ENCODE results near the gene ATP5ME. TPM values are rescaled to one million over a fixed set of nuclear protein-coding genes. Genes with fewer than 3 reads are reported as not detected.
"Not testable (repeated sequence)": the region's sequence is repeated elsewhere in the genome, so short reads cannot be mapped to it uniquely, and the experiment has no call there.

The ATP5ME gene
- total RNA-seq, 1 donor from 2014 or later: 235 TPM

DNA sequence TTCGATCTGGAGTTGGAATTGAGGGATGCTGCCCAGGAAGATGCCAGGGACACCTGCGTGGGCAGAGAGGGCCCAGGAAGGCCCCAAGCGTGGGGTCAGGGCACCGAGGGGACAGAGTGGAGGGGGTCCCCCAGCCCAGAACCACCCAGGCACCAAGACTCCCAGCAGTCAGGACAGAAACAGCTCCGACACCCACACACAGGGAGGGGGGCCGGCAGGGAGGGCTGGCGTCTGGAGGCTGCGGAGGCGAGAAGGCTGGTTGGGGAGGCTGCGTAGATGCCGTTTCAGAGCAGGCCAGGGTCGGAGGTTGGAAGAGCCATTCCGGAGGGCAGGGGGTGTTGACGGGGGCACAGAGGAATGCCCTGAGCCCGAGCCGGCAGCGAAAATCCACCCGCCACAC, 23.6 kb downstream of the ATP5ME start:
- intact Hi-C loops (cut with micrococcal nuclease): no loop called here
- no peak for DNase-seq (ENCODE audit: low spot score)
- Mint-ChIP-seq H3K27me3 (ENCODE audit: low read depth) (no peaks in the 10 kb centered on the region), H3K4me1 (ENCODE audit: low read depth) (peaks cover 1% of the 10 kb centered on the region), H3K27ac (no peak overlapping the region), H3K9me3 (no peaks in the 10 kb centered on the region), H3K36me3 (ENCODE audit: low read depth) (no peaks in the 10 kb centered on the region), H3K4me3 (ENCODE audit: low read depth) (no peak overlapping the region)

DNA sequence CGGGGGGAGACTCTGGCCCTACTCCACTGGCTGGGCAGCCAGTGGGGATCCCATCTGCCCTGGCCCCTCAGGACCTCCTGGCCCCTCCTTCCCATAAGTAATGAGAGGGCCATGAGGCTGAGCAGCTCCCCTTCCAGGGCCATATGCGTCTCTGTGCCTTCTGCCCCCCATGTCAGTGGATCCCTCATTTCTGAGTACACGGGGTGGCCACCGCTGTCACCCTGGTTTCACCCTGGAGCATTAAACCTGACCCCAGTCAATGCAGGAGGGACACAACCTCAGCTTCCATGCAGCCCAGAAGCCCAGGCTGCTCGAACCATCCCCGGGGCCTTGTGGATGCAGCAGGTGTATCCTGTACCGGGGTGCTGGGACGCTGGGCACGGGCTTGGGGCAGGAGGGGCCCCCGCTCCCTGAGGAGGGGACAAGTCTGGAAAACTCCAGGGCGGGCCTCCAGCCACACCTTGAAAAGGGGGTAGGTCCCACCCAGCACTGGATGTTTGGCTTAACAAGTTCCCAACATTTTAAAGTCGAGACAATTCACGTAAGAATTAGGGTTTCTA, 24.2 kb downstream of the ATP5ME start:
- Mint-ChIP-seq H3K36me3 (ENCODE audit: low read depth) (no peaks in the 10 kb centered on the region), H3K9me3 (no peaks in the 10 kb centered on the region), H3K4me1 (ENCODE audit: low read depth) (peaks cover 1% of the 10 kb centered on the region), H3K4me3 (ENCODE audit: low read depth) (no peak overlapping the region), H3K27me3 (ENCODE audit: low read depth) (no peaks in the 10 kb centered on the region), H3K27ac (no peak overlapping the region)
- DNase-seq (ENCODE audit: low spot score): no peak
- intact Hi-C loops (cut with micrococcal nuclease): no loop called here

DNA sequence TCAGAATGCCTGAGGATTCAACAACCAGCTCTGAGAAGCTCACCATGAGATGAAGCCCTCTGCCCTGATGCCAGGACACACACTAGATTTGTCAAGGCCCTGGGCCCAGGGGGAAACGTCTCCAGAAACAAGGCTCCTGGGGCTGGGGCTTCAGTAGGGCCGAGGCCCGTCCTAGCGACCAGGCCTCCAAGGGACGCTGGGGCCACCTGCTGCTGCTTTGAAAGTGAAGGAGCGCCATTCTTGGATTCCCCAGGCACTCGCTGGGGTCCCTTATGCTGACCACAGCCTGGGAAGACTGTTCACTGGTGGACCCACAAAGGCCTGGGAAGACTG, 24.8 kb downstream of the ATP5ME start:
- DNase-seq (ENCODE audit: low spot score): no peak
- H3K4me3 Mint-ChIP-seq (ENCODE audit: low read depth): no peak overlapping the region
- peaks cover 1% of the 10 kb centered on the region for H3K4me1 Mint-ChIP-seq (ENCODE audit: low read depth)
- H3K27ac Mint-ChIP-seq: no peak overlapping the region
- no peaks in the 10 kb centered on the region for H3K27me3 Mint-ChIP-seq (ENCODE audit: low read depth)
- no peaks in the 10 kb centered on the region for H3K9me3 Mint-ChIP-seq
- H3K36me3 Mint-ChIP-seq (ENCODE audit: low read depth): no peaks in the 10 kb centered on the region
- intact Hi-C loops (cut with micrococcal nuclease): no loop called here

DNA sequence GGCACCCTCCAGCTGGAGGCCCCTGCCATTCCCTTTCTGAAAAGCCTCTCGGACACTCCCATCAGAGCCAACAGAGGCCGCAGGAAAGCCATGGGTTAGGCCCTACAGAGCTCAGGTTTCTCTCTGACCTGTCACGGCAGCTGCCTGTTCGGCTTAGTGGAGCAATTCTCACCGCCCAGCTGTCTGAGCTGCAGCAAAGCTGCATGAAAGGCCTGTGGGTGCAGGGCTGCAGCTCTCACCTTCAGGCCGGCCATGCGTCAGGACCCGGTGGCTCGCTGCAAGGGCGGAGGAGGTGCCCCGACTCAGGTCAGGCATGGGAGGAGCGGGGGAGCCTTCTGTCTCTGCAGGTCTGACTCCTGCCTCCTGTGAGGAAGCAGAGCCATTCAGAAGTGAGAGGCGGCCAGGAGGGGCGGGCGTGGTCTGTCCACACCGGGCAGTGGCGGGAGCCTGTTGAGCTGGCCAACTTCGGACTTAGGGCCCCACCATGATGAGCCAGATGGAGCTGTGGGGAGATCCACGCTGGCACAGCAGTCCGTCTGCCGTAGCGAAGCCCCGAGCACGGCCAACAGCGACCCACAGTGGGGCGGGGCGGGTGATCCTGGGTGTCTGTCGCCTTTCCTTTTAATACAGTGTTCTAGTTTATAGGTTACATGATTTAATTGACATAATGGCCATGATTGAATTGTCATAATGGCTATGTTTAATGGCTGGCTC, 25.3 kb downstream of the ATP5ME start:
- intact Hi-C loops (cut with micrococcal nuclease): no loop called here
- no peak overlapping the region for H3K27ac Mint-ChIP-seq
- no peak overlapping the region for H3K4me3 Mint-ChIP-seq (ENCODE audit: low read depth)
- H3K36me3 Mint-ChIP-seq (ENCODE audit: low read depth): no peaks in the 10 kb centered on the region
- DNase-seq (ENCODE audit: low spot score): no peak
- peaks cover 4% of the 10 kb centered on the region for H3K9me3 Mint-ChIP-seq
- peaks cover 1% of the 10 kb centered on the region for H3K4me1 Mint-ChIP-seq (ENCODE audit: low read depth)
- H3K27me3 Mint-ChIP-seq (ENCODE audit: low read depth): no peaks in the 10 kb centered on the region

DNA sequence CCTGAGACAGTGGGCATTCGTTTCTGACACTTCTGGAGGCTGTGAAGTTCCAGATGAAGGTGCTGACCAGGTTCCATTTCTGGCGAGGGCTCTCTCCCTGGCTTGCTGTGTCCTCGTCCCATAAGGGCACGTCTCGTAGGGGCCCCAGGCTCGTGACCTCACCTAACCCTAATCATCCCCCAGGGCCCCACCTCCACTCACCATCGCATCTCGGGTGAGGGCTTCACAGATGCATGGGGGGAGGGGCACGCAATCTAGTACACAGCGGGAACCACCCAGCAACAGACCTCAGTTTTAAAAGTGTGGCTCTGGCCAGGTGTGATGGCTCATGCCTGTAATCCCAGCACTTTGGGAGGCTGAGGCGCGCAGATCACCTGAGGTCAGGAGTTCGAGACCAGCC, 26.6 kb downstream of the ATP5ME start:
- H3K4me3 Mint-ChIP-seq (ENCODE audit: low read depth): no peak overlapping the region
- peaks cover 1% of the 10 kb centered on the region for H3K4me1 Mint-ChIP-seq (ENCODE audit: low read depth)
- no peak overlapping the region for H3K27ac Mint-ChIP-seq
- H3K9me3 Mint-ChIP-seq: peaks cover 9% of the 10 kb centered on the region
- H3K36me3 Mint-ChIP-seq (ENCODE audit: low read depth): no peaks in the 10 kb centered on the region
- intact Hi-C loops (cut with micrococcal nuclease): no loop called here
- no peaks in the 10 kb centered on the region for H3K27me3 Mint-ChIP-seq (ENCODE audit: low read depth)
- DNase-seq (ENCODE audit: low spot score): no peak

DNA sequence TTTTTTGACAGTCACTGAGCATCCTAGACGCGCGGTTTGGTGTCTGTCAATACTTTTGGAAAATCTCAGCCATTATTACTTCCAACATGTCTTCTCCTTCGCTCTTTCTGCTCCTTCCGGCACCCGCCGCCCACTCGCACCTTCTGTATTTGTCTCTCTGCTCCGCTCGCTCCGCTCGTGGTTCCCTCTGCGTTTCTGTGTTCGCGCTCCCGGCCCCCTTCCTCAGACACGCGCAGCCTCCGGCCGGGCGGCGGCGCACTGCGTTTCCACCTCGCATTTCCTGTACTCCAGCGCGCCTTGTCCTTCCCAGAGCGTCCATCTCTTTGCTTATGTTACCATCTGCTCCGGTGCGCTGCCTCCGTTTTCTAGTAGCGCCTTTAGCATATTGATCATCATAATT, 27.6 kb downstream of the ATP5ME start:
- DNase-seq (ENCODE audit: low spot score): no peak
- Mint-ChIP-seq H3K27me3 (ENCODE audit: low read depth) (no peaks in the 10 kb centered on the region), H3K36me3 (ENCODE audit: low read depth) (no peaks in the 10 kb centered on the region), H3K4me1 (ENCODE audit: low read depth) (peaks cover 1% of the 10 kb centered on the region), H3K9me3 (peaks cover 9% of the 10 kb centered on the region), H3K4me3 (ENCODE audit: low read depth) (peak overlapping the region; percentile 58), H3K27ac (no peak overlapping the region)
- intact Hi-C loops (cut with micrococcal nuclease): no loop called here

DNA sequence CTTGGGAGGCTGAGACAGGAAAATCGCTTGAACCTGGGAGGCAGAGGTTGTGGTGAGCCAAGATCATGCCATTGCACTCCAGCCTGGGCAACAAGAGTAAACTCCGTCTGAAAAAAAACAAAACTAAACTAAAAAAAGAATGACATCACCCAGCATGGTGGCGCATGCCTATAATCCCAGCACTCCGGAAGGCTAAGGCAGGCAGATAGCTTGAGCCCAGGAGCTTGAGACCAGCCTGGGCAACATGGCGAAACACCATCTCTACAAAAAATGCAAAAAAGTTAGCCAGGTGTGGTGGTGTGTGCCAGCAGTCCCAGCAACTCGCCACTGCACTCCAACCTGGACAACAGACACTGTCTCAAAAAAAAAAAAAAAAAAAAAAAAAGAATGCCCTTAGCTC, 31.7 kb downstream of the ATP5ME start:
- H3K4me3 Mint-ChIP-seq (ENCODE audit: low read depth); H3K4me1 Mint-ChIP-seq (ENCODE audit: low read depth); DNase-seq (ENCODE audit: low spot score); H3K9me3 Mint-ChIP-seq; H3K27ac Mint-ChIP-seq; H3K27me3 Mint-ChIP-seq (ENCODE audit: low read depth); intact Hi-C loops (cut with micrococcal nuclease); H3K36me3 Mint-ChIP-seq (ENCODE audit: low read depth): not testable (repeated sequence)

DNA sequence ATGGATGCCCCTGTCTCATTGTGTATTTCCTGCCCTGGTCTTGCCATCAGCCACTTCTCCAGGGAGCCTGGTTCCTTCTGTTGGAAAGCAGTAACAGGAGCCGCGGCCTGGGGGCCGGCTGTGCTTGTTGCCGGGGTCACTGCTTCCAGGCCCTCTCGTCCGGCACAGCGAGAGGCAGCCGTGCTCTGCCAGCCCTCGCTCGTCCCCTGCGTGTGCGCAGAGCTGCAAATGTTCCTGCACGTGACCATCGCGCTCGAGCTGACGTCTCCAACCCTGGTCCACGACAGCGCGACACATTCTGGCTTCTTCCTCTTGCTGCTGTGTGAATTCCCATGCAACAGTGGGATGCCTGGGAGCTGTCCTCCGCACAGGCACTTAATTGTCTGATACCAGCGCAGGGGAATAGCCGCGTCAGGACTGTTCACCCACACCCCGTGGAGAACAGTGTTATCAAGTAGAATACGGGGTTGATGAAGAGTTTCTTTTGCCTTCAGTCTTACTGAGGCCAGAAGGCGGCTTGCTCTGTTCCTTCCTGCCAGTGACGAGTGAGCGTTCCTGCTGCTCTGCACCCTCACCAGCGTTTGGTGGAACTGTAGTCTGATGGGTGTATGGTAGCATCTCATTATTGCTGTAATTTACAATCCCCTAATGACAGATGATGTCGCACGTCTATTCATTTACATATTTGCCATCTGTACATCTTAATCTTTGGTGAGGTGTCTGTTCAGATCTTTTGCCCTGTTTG, 36.4 kb downstream of the ATP5ME start:
- Mint-ChIP-seq H3K9me3 (peaks cover 2% of the 10 kb centered on the region), H3K4me1 (ENCODE audit: low read depth) (no peaks in the 10 kb centered on the region), H3K36me3 (ENCODE audit: low read depth) (no peaks in the 10 kb centered on the region), H3K27ac (no peak overlapping the region), H3K27me3 (ENCODE audit: low read depth) (no peaks in the 10 kb centered on the region), H3K4me3 (ENCODE audit: low read depth) (no peak overlapping the region)
- no peak for DNase-seq (ENCODE audit: low spot score)
- intact Hi-C loops (cut with micrococcal nuclease): no loop called here

DNA sequence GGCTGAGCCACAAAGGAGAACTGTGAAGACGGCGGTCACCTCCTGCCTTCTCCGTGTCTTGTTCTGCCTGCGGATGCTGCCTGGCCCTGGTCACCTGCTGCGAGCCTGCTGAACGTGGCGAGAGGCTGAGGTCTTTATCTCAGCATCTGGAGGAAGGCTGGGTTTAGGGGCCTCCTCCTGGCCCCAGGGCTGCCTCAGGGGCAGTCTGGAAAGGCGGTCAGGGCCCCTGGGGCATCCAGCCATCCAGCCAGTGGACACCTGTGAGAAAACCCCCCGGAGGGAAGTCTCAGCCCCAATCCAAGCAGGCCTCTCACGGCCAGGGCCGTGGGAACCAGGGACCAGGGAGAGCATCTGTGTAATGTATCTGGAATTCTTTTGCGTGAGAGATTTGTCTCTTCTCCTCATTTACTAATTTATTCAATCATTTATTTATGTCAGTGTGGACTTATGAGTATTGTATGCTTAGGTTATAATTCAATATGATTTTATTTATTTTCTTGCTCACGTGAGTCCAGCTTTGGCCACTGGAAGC, 37.4 kb downstream of the ATP5ME start:
- Mint-ChIP-seq H3K4me1 (ENCODE audit: low read depth) (no peaks in the 10 kb centered on the region), H3K36me3 (ENCODE audit: low read depth) (no peaks in the 10 kb centered on the region), H3K27me3 (ENCODE audit: low read depth) (no peaks in the 10 kb centered on the region), H3K4me3 (ENCODE audit: low read depth) (no peak overlapping the region), H3K27ac (no peak overlapping the region), H3K9me3 (peaks cover 10% of the 10 kb centered on the region)
- intact Hi-C loops (cut with micrococcal nuclease): no loop called here
- no peak for DNase-seq (ENCODE audit: low spot score)

DNA sequence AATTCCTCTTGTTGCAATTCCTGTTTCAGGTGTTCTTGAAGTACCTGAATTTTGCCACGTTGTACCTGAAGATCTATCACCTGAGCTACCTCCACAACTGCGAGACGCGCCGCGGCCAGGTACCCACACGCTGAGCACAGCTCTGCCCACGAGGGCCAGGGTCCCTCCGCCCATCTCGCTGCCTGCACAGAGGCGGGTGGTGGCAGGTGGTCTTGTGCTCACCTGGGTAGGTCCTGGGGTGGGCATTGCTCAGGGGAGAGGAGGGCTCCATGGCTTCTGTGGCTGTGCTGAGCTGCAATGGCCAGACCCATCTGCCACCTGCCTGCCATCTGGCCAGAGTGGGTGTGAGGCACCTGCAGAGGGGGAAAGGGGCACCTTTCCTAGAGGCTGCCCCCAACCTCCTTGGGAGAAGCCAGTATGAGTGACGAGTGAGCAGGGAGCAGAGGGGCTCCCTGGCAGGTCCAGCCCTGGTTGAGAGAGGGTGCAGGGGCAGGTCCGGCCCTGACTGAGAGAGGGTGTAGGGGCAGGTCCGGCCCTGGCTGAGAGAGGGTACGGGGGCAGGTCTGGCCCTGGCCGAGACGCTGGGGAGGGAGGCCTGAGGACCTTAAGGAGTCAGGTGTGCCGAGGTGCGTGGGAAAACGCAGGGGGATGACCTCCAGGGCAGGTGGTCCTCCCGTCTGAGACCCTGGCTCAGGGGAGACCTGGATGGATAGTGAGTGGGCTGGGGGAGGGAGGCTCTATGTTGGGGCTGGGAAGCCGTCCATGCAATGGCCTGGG, 38.0 kb downstream of the ATP5ME start:
- intact Hi-C loops (cut with micrococcal nuclease): no loop called here

DNA sequence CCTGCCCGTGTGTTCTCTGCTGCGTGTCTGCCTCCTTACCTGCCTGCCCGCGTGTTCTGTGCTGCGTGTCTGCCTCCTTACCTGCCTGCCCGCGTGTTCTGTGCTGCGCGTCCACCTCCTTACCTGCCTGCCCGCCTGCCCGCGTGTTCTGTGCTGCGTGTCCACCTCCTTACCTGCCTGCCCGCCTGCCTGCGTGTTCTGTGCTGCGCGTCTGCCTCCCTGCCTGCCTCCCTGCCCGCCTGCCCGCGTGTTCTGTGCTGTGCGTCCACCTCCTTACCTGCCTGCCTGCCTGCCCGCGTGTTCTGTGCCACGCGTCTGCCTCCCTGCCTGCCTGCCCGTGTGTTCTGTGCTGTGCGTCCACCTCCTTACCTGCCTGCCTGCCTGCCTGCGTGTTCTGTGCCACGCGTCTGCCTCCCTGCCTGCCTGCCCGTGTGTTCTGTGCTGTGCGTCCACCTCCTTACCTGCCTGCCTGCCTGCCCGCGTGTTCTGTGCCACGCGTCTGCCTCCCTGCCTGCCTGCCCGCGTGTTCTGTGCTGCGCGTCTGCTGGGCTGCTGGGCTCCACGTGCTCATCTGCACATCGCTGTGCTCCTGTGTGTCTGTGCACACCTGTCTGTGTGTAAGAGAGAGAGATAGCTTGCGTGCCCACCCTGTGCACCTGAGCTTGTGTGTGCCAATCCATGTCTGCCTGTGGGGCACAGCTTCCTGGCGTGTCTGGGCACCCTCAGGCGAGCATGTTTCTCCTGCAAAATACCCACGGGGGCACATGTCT, 38.8 kb downstream of the ATP5ME start:
- H3K36me3 Mint-ChIP-seq (ENCODE audit: low read depth); H3K27me3 Mint-ChIP-seq (ENCODE audit: low read depth); H3K4me3 Mint-ChIP-seq (ENCODE audit: low read depth); H3K27ac Mint-ChIP-seq; H3K4me1 Mint-ChIP-seq (ENCODE audit: low read depth); DNase-seq (ENCODE audit: low spot score); intact Hi-C loops (cut with micrococcal nuclease): not testable (repeated sequence)
- H3K9me3 Mint-ChIP-seq: peaks cover 19% of the 10 kb centered on the region

More for the DNA sequence above, 38.0 kb downstream of the ATP5ME start:
- Mint-ChIP-seq H3K27me3 (ENCODE audit: low read depth) (no peaks in the 10 kb centered on the region), H3K4me1 (ENCODE audit: low read depth) (no peaks in the 10 kb centered on the region), H3K4me3 (ENCODE audit: low read depth) (no peak overlapping the region), H3K27ac (no peak overlapping the region), H3K9me3 (peaks cover 16% of the 10 kb centered on the region), H3K36me3 (ENCODE audit: low read depth) (no peaks in the 10 kb centered on the region)
- no peak for DNase-seq (ENCODE audit: low spot score)

DNA sequence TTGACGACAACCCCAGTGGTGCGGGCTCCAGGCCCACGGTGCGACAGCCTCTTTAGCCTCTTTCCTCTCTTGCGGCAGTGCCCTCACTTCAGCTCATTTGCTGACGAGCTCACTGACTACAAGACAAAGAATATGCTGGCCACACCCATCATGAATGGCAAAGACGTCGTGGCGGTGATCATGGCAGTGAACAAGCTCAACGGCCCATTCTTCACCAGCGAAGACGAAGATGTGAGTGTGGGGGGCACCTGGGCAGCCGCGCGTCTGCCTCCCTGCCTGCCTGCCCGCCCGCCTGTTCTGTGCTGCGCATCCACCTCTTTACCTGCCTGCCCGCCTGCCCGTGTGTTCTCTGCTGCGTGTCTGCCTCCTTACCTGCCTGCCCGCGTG, 39.5 kb downstream of the ATP5ME start:
- Mint-ChIP-seq H3K9me3 (peaks cover 19% of the 10 kb centered on the region), H3K27me3 (ENCODE audit: low read depth) (no peaks in the 10 kb centered on the region), H3K4me3 (ENCODE audit: low read depth) (no peak overlapping the region), H3K27ac (no peak overlapping the region), H3K4me1 (ENCODE audit: low read depth) (no peaks in the 10 kb centered on the region), H3K36me3 (ENCODE audit: low read depth) (no peaks in the 10 kb centered on the region)
- no peak for DNase-seq (ENCODE audit: low spot score)
- intact Hi-C loops (cut with micrococcal nuclease): no loop called here

All from activated T-helper 2 cell treated with anti-CD3 and anti-CD28 coated beads, Interferon-gamma antibody, Interleukin-2, Interleukin-4, amounts not matched to agents 10 μg/mL and 5 μg/mL and 100 μg/mL, durations not matched to agents 14 hours and 24 hours and 36 hours (primary cell).